HEK293 (cell line): ENCODE measurements around the gene GRHL3.
"Not testable (repeated sequence)": the region's sequence is repeated elsewhere in the genome, so short reads cannot be mapped to it uniquely, and the experiment has no call there.

Source experiments
- CTCF ChIA-PET: fragments of 350-600 bp; formaldehyde crosslinking; extraction: SDS; loops from one replicate; lab custom pipeline; 2021; ENCODE audit warnings: antibody characterized with exemption; lab: Yijun Ruan, JAX
- POLR2A ChIA-PET: fragments of 300-600 bp; formaldehyde crosslinking; extraction: SDS; loops from one replicate; lab custom pipeline; 2020; ENCODE audit warnings: antibody characterized with exemption, inconsistent platforms; lab: Yijun Ruan, JAX
- H3K27ac ChIP-seq: fragments of 200-500 bp; sonication (Bioruptor generic); 2 replicates; pipeline ENCODE4 v1.5.1; 2014; ENCODE audit warnings: low read depth, low read length, control low read depth, inconsistent platforms; ENCODE audit errors: extremely low read depth
- H3K36me3 ChIP-seq, 2 experiments: fragments of 200-500 bp in 1 of 2; sonication (Bioruptor generic) in 1 of 2; 1 replicate in 1 of 2; 2 replicates in 1 of 2; pipeline ENCODE4 v1.5.1; 2014 to 2017; ENCODE audit warnings: inconsistent platforms in 2 of 2, low read length in 2 of 2; ENCODE audit not compliant: control insufficient read depth in 2 of 2, insufficient read depth in 1 of 2
- H3K4me1 ChIP-seq: fragments of 200-500 bp; sonication (Bioruptor generic); 2 replicates; pipeline ENCODE4 v1.5.1; 2014; ENCODE audit warnings: mild to moderate bottlenecking, low read length, inconsistent platforms; ENCODE audit not compliant: control insufficient read depth, insufficient read depth
- H3K4me3 ChIP-seq: 2 replicates; pipeline ENCODE4 v1.5.1; 2011; ENCODE audit warnings: low read depth, mild to moderate bottlenecking, control low read depth, low read length, moderate library complexity
- H3K9me3 ChIP-seq: fragments of 200-500 bp; sonication (Bioruptor generic); 2 replicates; pipeline ENCODE4 v1.5.1; 2014; ENCODE audit warnings: low read depth, low read length, inconsistent platforms; ENCODE audit not compliant: control insufficient read depth, insufficient read depth
- BCL11A ChIP-seq: fragments of 450-650 bp; formaldehyde crosslinking; IDR thresholded peaks from 2 replicates; pipeline ENCODE4 v1.5.1; 2016; ENCODE audit warnings: low read depth, missing biosample characterization, missing genetic modification characterization
- GFI1B ChIP-seq: fragments of 450-650 bp; formaldehyde crosslinking; IDR thresholded peaks from 2 replicates; pipeline ENCODE4 v1.5.1; 2016; ENCODE audit warnings: missing biosample characterization, missing genetic modification characterization
- GLI4 ChIP-seq: fragments of 450-650 bp; formaldehyde crosslinking; IDR thresholded peaks from 2 replicates; pipeline ENCODE4 v1.5.1; 2016; ENCODE audit warnings: missing biosample characterization, missing genetic modification characterization
- HIC1 ChIP-seq: fragments of 450-650 bp; formaldehyde crosslinking; IDR thresholded peaks from 2 replicates; pipeline ENCODE4 v1.5.1; 2016; ENCODE audit warnings: missing biosample characterization, missing genetic modification characterization
- PRDM10 ChIP-seq: fragments of 450-650 bp; formaldehyde crosslinking; IDR thresholded peaks from 2 replicates; pipeline ENCODE4 v1.5.1; 2016; ENCODE audit warnings: missing biosample characterization, missing genetic modification characterization
- PRDM4 ChIP-seq: fragments of 450-650 bp; formaldehyde crosslinking; IDR thresholded peaks from 2 replicates; pipeline ENCODE4 v1.5.1; 2017; ENCODE audit warnings: missing biosample characterization, missing genetic modification characterization
- SP2 ChIP-seq: fragments of 450-650 bp; formaldehyde crosslinking; IDR thresholded peaks from 2 replicates; pipeline ENCODE4 v1.5.1; 2016; ENCODE audit warnings: missing biosample characterization, missing genetic modification characterization
- ZBTB17 ChIP-seq: fragments of 450-650 bp; formaldehyde crosslinking; IDR thresholded peaks from 2 replicates; pipeline ENCODE4 v1.5.1; 2016; ENCODE audit warnings: missing biosample characterization, missing genetic modification characterization
- ZBTB44 ChIP-seq: fragments of 450-650 bp; IDR thresholded peaks from 2 replicates; pipeline ENCODE4 v1.5.1; 2018; ENCODE audit warnings: missing biosample characterization, mild to moderate bottlenecking, missing genetic modification characterization
- ZNF223 ChIP-seq: fragments of 450-650 bp; formaldehyde crosslinking; IDR thresholded peaks from 2 replicates; pipeline ENCODE4 v1.5.1; 2016; ENCODE audit warnings: missing biosample characterization, missing genetic modification characterization
- ZNF302 ChIP-seq: fragments of 450-650 bp; formaldehyde crosslinking; IDR thresholded peaks from 2 replicates; pipeline ENCODE4 v1.5.1; 2016; ENCODE audit warnings: missing biosample characterization, missing genetic modification characterization, low read depth
- ZNF366 ChIP-seq: fragments of 450-650 bp; formaldehyde crosslinking; conservative IDR thresholded peaks from 2 replicates; pipeline ENCODE4 v1.5.1; 2016; ENCODE audit warnings: missing biosample characterization, missing genetic modification characterization
- ZNF544 ChIP-seq: fragments of 450-650 bp; formaldehyde crosslinking; IDR thresholded peaks from 2 replicates; pipeline ENCODE4 v1.5.0; 2017; ENCODE audit warnings: missing biosample characterization, missing genetic modification characterization
- ZNF658 ChIP-seq: fragments of 450-650 bp; formaldehyde crosslinking; IDR thresholded peaks from 2 replicates; pipeline ENCODE4; 2016; ENCODE audit warnings: missing biosample characterization, missing genetic modification characterization
- ZNF791 ChIP-seq: fragments of 450-650 bp; formaldehyde crosslinking; IDR thresholded peaks from 2 replicates; pipeline ENCODE4 v1.5.1; 2016; ENCODE audit warnings: missing biosample characterization, missing genetic modification characterization
- ZNF830 ChIP-seq: fragments of 450-650 bp; IDR thresholded peaks from 2 replicates; pipeline ENCODE4 v1.5.0; 2018; ENCODE audit warnings: missing biosample characterization, missing genetic modification characterization, low read depth, mild to moderate bottlenecking, moderate library complexity

Gene GRHL3

GRCh38 chr1:24319312-24319863, at the start of gene GRHL3 (continued):
- peak; percentile 89 for TF ChIP-seq PRDM4
- TF ChIP-seq BCL11A (tag by site-specific recombination), result 0 out of 2 replicates have a peak, but pooled peaks have one; percentile 17
- TF ChIP-seq GFI1B (tag by site-specific recombination), result 0 out of 2 replicates have a peak, but pooled peaks have one; percentile 33
- no peak for TF ChIP-seq ZNF302 (tag by site-specific recombination)
- TF ChIP-seq ZBTB17, result peak; percentile 95
- no peak for TF ChIP-seq ZNF658 (tag by site-specific recombination)

GRCh38 chr1:24274203-24275103, 44.7 kb upstream of the GRHL3 start:
- not testable (repeated sequence) for H3K4me1 ChIP-seq, H3K4me3 ChIP-seq, H3K27ac ChIP-seq, H3K36me3 ChIP-seq, H3K9me3 ChIP-seq
- ChIA-PET CTCF (interaction anchor here (0.7 to 1.4 kb wide), 2 partner anchors 23 to 73 kb away, joined by 3 read pairs; no protein-coding TSS in a partner anchor), POLR2A (interaction anchor here (0.6 kb wide), 1 partner anchor 864 kb away, joined by 4 read pairs; no protein-coding TSS in a partner anchor)

- no peak overlapping the region for H3K27ac ChIP-seq
Observed at GRCh38 chr1:24275104-24275410, 44.1 kb upstream of the GRHL3 start.

More at GRCh38 chr1:24275104-24275410, 44.1 kb upstream of the GRHL3 start:
- TF ChIP-seq HIC1 (no peak), SP2 (tag by site-specific recombination) (no peak), ZNF791 (tag by site-specific recombination) (no peak), ZBTB44 (no peak), ZNF544 (no peak), ZNF366 (tag by site-specific recombination) (no peak), GLI4 (tag by site-specific recombination) (no peak), ZNF830 (tag by site-specific recombination) (no peak), ZNF223 (no peak), PRDM10 (tag by site-specific recombination) (no peak)
- TF ChIP-seq, all 188 proteins: peak for 0
- ChIA-PET POLR2A (interaction anchor here (0.6 kb wide), 1 partner anchor 863 kb away, joined by 4 read pairs; no protein-coding TSS in a partner anchor), CTCF (interaction anchor here (1.1 to 1.4 kb wide), 2 partner anchors 73 to 75 kb away, joined by 3 to 5 read pairs; no protein-coding TSS in a partner anchor)
- Histone ChIP-seq H3K9me3 (no peaks in the 10 kb centered on the region), H3K4me1 (no peaks in the 10 kb centered on the region), H3K36me3 (no peaks in the 10 kb centered on the region), H3K4me3 (no peak overlapping the region)
